HG03575 (cell line): Measurements from ENCODE around the gene FBN1.

ENCODE experiments used
- ATAC-seq: cut with Tn5 transposase; IDR thresholded peaks from one replicate; pipeline ENCODE4 v1.9.1; 2021; ENCODE audit not compliant: unreplicated experiment, insufficient number of reproducible peaks, low FRiP score; ENCODE audit errors: extremely low read depth

Gene FBN1

GRCh38 chr15:48499978-48500377 is 145.5 kb downstream of the FBN1 start:
- ATAC-seq = no peak

- ATAC-seq = no peak
These were observed 146.7 kb downstream of the FBN1 start for GRCh38 chr15:48498828-48499227.

DNA sequence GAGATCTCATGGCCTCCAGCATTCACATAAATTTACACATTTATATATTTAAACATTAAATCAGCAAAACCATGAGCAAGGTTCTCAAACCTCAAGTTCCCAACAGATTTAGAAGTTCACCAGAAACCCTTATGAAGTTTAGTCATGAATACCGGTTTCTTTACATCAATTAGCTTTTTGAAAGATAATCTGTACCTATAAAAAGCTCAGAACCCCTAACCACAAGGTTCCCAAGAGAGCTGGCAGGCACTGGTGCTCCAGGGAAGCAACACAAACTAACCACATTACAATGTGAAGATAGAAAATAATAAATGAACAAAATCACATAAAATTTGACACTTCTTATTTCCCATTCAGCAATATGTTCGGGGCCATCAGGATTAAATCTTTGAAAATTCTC is 150.9 kb downstream of the FBN1 start:
- no peak for ATAC-seq

GRCh38 chr15:48493763-48494225 is 151.7 kb downstream of the FBN1 start:
- ATAC-seq = no peak

GRCh38 chr15:48493084-48493762 is 152.3 kb downstream of the FBN1 start:
- no peak for ATAC-seq

- no peak for ATAC-seq
These were observed 159.3 kb downstream of the FBN1 start for GRCh38 chr15:48486228-48486627.

DNA sequence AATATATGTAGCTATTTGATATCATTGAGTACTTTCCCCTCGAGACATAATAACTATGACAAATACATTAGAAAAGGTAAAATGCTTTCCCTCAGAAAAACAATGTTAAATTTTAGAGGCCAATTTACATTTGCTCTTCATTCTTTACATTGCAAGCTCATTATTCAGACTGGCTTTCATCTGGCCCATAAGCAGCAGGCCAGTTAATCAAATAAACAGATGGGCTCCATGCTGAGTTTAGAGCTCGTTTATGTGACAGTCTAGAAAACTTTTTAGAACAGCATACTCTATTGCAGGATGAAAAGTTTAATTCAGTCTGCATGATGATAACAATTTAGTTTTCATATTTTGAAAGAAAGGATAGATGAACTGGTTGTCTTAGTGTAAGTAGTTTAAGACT is 163.7 kb downstream of the FBN1 start:
- ATAC-seq = no peak

- ATAC-seq = no peak
These were observed 165.8 kb downstream of the FBN1 start for GRCh38 chr15:48479751-48480150.

DNA sequence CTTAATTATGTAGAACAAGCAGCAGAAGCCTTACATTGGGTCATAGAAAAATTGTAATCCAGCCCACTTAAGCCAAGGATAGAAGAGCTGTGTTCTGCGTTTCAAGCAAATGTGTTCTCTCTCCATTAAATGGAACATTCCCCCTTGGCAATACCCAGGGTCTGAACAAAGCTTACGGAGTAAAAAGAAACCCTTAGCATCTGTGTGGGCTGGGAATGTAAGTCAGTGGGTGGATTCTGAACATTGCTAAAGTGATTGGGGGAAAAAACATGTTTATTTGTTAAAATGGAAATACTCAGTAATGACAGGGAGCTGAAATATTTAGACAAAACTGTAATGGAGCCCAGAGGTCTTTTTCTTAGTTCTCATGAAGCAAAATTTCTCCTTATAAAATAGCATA is 166.9 kb downstream of the FBN1 start:
- no peak for ATAC-seq

DNA sequence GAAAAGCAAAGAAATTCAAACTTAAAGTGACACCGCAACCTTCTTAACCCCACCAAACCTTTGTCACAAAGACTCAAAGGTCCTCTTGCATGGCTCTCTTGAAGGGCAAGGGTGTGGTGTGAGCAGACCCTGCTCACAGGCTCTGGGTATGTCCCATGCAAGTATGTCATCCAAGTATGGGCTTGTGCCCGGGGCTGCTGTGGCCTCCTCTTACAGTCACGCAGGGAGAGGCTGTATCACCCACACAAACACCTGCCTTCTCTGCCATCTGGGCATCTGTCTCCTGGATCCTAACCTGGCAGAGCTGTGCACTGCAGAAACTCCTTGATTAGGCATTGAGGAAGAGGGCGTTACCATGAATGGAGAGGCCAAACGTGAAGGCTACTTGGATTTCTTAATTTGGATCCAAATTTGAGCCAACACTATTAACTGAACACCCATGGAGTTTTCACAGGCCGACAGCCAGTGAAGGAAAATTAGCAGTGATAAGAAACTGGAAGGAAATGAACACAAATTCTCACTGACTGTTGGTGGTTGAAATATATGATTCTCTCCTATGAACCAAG is 167.6 kb downstream of the FBN1 start:
- ATAC-seq = no peak

- no peak for ATAC-seq
These were observed 169.7 kb downstream of the FBN1 start for GRCh38 chr15:48475600-48476395.

GRCh38 chr15:48473667-48474066 is 171.8 kb downstream of the FBN1 start:
- no peak for ATAC-seq

DNA sequence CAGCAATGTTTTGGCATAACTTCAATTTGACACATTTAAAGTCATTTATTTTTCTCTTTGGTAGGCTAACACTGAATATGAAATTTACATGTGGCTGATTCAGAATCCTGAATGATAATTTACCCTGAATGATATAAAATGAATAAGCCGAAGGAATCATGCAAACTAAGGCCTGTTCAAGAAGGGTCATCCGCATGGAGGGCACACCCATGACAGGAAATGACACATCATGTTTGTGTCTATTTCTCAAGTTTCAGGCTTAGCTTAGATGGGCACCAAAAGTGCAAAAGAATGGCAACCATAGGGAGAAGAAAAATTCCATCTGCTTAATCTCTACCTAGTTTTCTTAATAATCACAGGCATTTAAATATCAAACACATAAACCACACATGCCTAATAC is 172.8 kb downstream of the FBN1 start:
- no peak for ATAC-seq

DNA sequence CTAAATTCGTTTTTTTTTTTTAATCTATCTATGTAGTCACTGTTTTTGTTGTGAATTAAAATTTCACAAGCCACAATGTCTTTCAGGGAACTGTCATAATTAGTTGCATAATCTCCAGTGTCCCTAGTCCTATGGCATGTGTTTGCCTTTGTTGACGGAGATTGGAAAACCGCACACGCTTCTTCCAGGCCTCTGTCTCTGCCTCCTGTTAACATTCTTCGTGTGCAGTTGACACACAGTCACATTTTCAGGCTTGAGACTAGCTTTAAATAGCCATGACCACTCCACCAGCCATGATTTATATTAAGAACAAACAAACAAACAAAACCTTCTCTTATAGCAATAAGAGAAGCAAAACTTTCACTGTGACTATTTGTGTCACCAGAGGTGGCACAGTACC is 174.4 kb downstream of the FBN1 start:
- ATAC-seq = no peak

DNA sequence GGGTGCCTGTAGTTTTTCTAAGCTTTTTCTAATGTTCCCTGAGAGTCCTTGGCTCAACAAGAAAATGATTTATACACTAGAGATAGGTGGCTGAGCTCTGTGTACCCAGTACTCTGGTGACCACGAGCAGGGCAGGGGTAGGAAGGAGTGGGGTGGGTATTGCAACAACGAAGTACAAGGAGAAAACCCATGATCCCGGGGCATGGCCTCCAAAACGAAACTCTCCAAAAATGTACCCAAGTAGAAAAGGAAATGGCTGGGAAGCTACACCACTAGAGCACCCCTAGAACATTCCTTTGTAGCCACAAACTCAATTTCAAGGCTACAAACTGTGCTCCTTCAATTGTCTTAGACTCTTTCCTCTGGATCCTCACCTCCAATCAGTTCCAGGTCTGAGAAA is 175.4 kb downstream of the FBN1 start:
- ATAC-seq = no peak

GRCh38 chr15:48469681-48470080 is 175.8 kb downstream of the FBN1 start:
- no peak for ATAC-seq

GRCh38 chr15:48469271-48469670 is 176.2 kb downstream of the FBN1 start:
- ATAC-seq = no peak

DNA sequence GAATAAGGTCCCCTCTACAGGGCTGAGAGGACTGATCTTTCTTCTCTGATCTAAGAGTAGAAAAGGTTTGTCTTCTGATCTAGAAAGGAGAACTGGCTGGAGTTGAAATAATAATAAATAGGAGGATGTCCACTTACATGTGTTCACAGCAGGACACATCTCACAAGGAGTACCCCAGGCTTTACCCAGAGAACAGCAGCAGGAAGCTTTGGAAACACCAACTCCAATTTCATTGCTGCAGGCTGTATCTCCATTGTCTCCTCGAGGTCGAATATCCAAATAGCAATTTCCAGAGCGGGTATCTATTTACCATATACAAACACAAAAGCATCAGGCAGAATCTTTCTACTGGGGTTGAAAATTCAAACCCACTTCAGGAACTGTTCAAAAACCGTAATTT is 177.7 kb downstream of the FBN1 start:
- ATAC-seq = no peak

- no peak for ATAC-seq
These were observed 178.7 kb downstream of the FBN1 start for GRCh38 chr15:48466820-48467219.

- no peak for ATAC-seq
These were observed 179.4 kb downstream of the FBN1 start for GRCh38 chr15:48466079-48466478.
